K562 (cell line): ENCODE results near the gene ABCC6. TPM values are rescaled to one million over a fixed set of nuclear protein-coding genes. Genes with fewer than 3 reads are reported as not detected.

ENCODE experiments used
- ATAC-seq: fragments of 200-7000 bp; cut with Tn5 transposase; 3 replicates; pipeline ENCODE4 v1.9.1; 2020; ENCODE audit warnings: moderate library complexity
- BruUV-seq: library from RNA; stranded (reverse); fragments of 400-500 nt; replicated peaks from 2 replicates; lab custom pipeline; 2021; lab: Mats Ljungman, UMichigan
- CTCF ChIA-PET: fragments of 300-600 bp; formaldehyde crosslinking; extraction: SDS; loops from one replicate; lab custom pipeline; 2021; ENCODE audit warnings: low intra/inter-chr PET ratio; lab: Yijun Ruan, JAX
- POLR2A ChIA-PET: fragments of 300-600, 350-650 bp; sonication (Branson Sonifier 250); formaldehyde crosslinking; extraction: SDS; loops from one replicate; lab custom pipeline; 2021; ENCODE audit warnings: antibody characterized with exemption, inconsistent platforms; lab: Yijun Ruan, JAX
- DNase-seq, 4 experiments: peaks; one replicate each; pipeline versions ENCODE4 v3.0.0 to v3.0.0-alpha.2; 2011 to 2018; ENCODE audit warnings: low spot score in 3 of 4, mixed read lengths in 3 of 4; ENCODE audit errors: extremely low read depth in 1 of 4
- FAIRE-seq: peaks from 2 replicates; lab custom pipeline; 2011; peaks lifted over from hg19 to GRCh38; lab: Jason Lieb, UNC
- H2AFZ ChIP-seq: 2 replicates; pipeline ENCODE4 v1.6.0; 2011; ENCODE audit warnings: low read depth, low read length, control low read depth, inconsistent platforms
- H3K27ac ChIP-seq: fragments of 200-600 bp; 3 replicates; pipeline ENCODE4 v1.8.0; 2011; ENCODE audit warnings: low read depth, mild to moderate bottlenecking, control low read depth, inconsistent platforms, low read length, moderate library complexity, mixed read lengths; ENCODE audit errors: extremely low read depth
- H3K27me3 ChIP-seq, 2 experiments: fragments of 300-600 bp in 1 of 2; 2 replicates in 1 of 2; 3 replicates in 1 of 2; pipeline versions ENCODE4 v1.6.0 to v1.8.0; 2011; ENCODE audit warnings: inconsistent platforms in 2 of 2, low read length in 2 of 2, mild to moderate bottlenecking in 1 of 2, mixed read lengths in 1 of 2, moderate library complexity in 1 of 2; ENCODE audit not compliant: control insufficient read depth in 2 of 2, insufficient read depth in 2 of 2
- H3K36me3 ChIP-seq: fragments of 300-600 bp; 3 replicates; pipeline ENCODE4 v1.8.0; 2011; ENCODE audit warnings: mild to moderate bottlenecking, low read length, inconsistent platforms; ENCODE audit not compliant: control insufficient read depth, insufficient read depth
- H3K4me1 ChIP-seq, 2 experiments: fragments of 200-600 bp in 1 of 2; replicated peaks in 1 of 2; 2 replicates in 1 of 2; 3 replicates in 1 of 2; pipeline versions ENCODE4 v1.5.1 to v1.8.0; 2011; ENCODE audit warnings: inconsistent platforms in 2 of 2, low read length in 2 of 2, mild to moderate bottlenecking in 1 of 2, mixed read lengths in 1 of 2, moderate library complexity in 1 of 2; ENCODE audit not compliant: control insufficient read depth in 2 of 2, insufficient read depth in 2 of 2
- H3K4me2 ChIP-seq: 2 replicates; pipeline ENCODE4 v1.6.1; 2011; ENCODE audit warnings: low read length, control low read depth, inconsistent platforms, mixed read lengths; ENCODE audit not compliant: insufficient read depth
- H3K4me3 ChIP-seq: fragments of 200-600 bp; sonication (generic), shearing (Covaris generic); 2 replicates; pipeline ENCODE4 v1.5.1; 2016; ENCODE audit warnings: control low read depth, inconsistent platforms
- H3K79me2 ChIP-seq: fragments of 200-600 bp; 3 replicates; pipeline ENCODE4 v1.8.0; 2011; ENCODE audit warnings: low read length, inconsistent platforms; ENCODE audit not compliant: control insufficient read depth, insufficient read depth
- H3K9ac ChIP-seq, 2 experiments: 2 replicates each; pipeline versions ENCODE4 v1.6.0 to v1.6.1; 2011; ENCODE audit warnings: low read depth in 2 of 2, low read length in 2 of 2, control low read depth in 1 of 2, inconsistent platforms in 1 of 2, mild to moderate bottlenecking in 1 of 2, mixed read lengths in 1 of 2; ENCODE audit not compliant: insufficient read depth in 1 of 2
- H3K9me1 ChIP-seq: one replicate; pipeline ENCODE4 v1.6.0; 2011; ENCODE audit warnings: inconsistent platforms, mild to moderate bottlenecking, low read length, moderate library complexity; ENCODE audit not compliant: control insufficient read depth, insufficient read depth
- H3K9me3 ChIP-seq: replicated peaks from 2 replicates; pipeline ENCODE4 v1.5.1; 2011; ENCODE audit warnings: low read depth, low read length, inconsistent platforms; ENCODE audit not compliant: control insufficient read depth, insufficient read depth
- H4K20me1 ChIP-seq: replicated peaks from 2 replicates; pipeline ENCODE4 v1.6.1; 2011; ENCODE audit warnings: low read length, inconsistent platforms, mixed read lengths; ENCODE audit not compliant: control insufficient read depth, insufficient read depth
- CHD4 ChIP-seq: fragments of 200-600 bp; sonication (generic); IDR thresholded peaks from 3 replicates; pipeline ENCODE4 v1.6.1; 2012; ENCODE audit warnings: low read depth, mild to moderate bottlenecking, mixed read lengths, low read length, inconsistent platforms; ENCODE audit not compliant: insufficient read depth, insufficient replicate concordance, poor library complexity, severe bottlenecking
- ELF1 ChIP-seq: fragments of 200-800 bp; sonication (Bioruptor generic); IDR thresholded peaks from 2 replicates; pipeline ENCODE4 v1.6.1; 2016; ENCODE audit warnings: missing genetic modification characterization, missing compliant biosample characterization
- GATAD2B ChIP-seq: fragments of 450-650 bp; IDR thresholded peaks from 2 replicates; pipeline ENCODE4 v1.6.1; 2017; ENCODE audit warnings: mild to moderate bottlenecking, borderline replicate concordance
- HIVEP1 ChIP-seq: fragments of 250-450 bp; sonication (Bioruptor Pico); IDR thresholded peaks from 2 replicates; pipeline ENCODE4 v1.4.0; 2020; ENCODE audit warnings: mild to moderate bottlenecking
- JUND ChIP-seq, 2 experiments: IDR thresholded peaks; 2 replicates in 1 of 2; 3 replicates in 1 of 2; pipeline ENCODE4 v1.6.1; 2011; ENCODE audit warnings: borderline replicate concordance in 2 of 2, low read depth in 2 of 2, low read length in 2 of 2, improper control_type of control experiment in 1 of 2, missing biosample characterization in 1 of 2, missing genetic modification characterization in 1 of 2, missing genetic modification reagents in 1 of 2
- NBN ChIP-seq: fragments of 450-650 bp; IDR thresholded peaks from 2 replicates; pipeline ENCODE4 v1.6.1; 2016; ENCODE audit warnings: low read depth, mild to moderate bottlenecking
- PTBP1 ChIP-seq: fragments of 200-400 bp; formaldehyde crosslinking; IDR thresholded peaks from 2 replicates; pipeline ENCODE4 v1.6.1; 2017; ENCODE audit warnings: low read depth, low read length
- RBM15 ChIP-seq: fragments of 200-400 bp; formaldehyde crosslinking; IDR thresholded peaks from 2 replicates; pipeline ENCODE4 v1.6.1; 2018; ENCODE audit warnings: mild to moderate bottlenecking, low read length, moderate library complexity; ENCODE audit not compliant: insufficient read depth
- RBM25 ChIP-seq: fragments of 200-400 bp; formaldehyde crosslinking; IDR thresholded peaks from 2 replicates; pipeline ENCODE4 v1.6.1; 2018; ENCODE audit warnings: low read length, low read depth, moderate library complexity; ENCODE audit not compliant: severe bottlenecking
- SNRNP70 ChIP-seq: fragments of 200-400 bp; formaldehyde crosslinking; optimal IDR thresholded peaks from 2 replicates; pipeline ENCODE3; 2017; ENCODE audit warnings: low read depth, low read length
- XRCC3 ChIP-seq: fragments of 450-650 bp; IDR thresholded peaks from 2 replicates; pipeline ENCODE4 v1.6.1; 2017; ENCODE audit warnings: mild to moderate bottlenecking, moderate library complexity
- XRCC4 ChIP-seq: IDR thresholded peaks from one replicate; pipeline ENCODE4 v1.6.1; 2011; ENCODE audit not compliant: insufficient read depth, insufficient read length; ENCODE audit errors: extremely low read depth
- ZNF140 ChIP-seq: fragments of 250-450 bp; sonication (Bioruptor Pico); IDR thresholded peaks from 2 replicates; pipeline ENCODE4 v1.8.0; 2021; ENCODE audit warnings: moderate library complexity, mild to moderate bottlenecking, inconsistent platforms
- ZNF24 ChIP-seq: fragments of 450-650 bp; IDR thresholded peaks from 2 replicates; pipeline ENCODE4 v1.6.1; 2016
- ZNF347 ChIP-seq: fragments of 450-650 bp; formaldehyde crosslinking; IDR thresholded peaks from 2 replicates; pipeline ENCODE4 v1.4.0; 2020; ENCODE audit warnings: low read depth, mild to moderate bottlenecking, moderate library complexity
- ZNF507 ChIP-seq: conservative IDR thresholded peaks from 2 replicates; pipeline ENCODE4 v1.6.1; 2017; ENCODE audit warnings: missing genetic modification characterization, missing compliant biosample characterization
- WGBS: fragments of 100-300 bp; shearing (Covaris generic); methylation state at CpG from one replicate; pipeline ENCODE4 v1.1.6; 2016; ENCODE audit warnings: low coverage, mixed read lengths; ENCODE audit not compliant: insufficient coverage; ENCODE audit errors: missing lambda C conversion rate; 5-methylcytosine and 5-hydroxymethylcytosine counted together
- in situ Hi-C: fragments of 300-500 bp; cut with MboI; formaldehyde crosslinking; loops from 4 replicates; pipeline ENCODE4 v1.15.0; 2018; ENCODE audit warnings: inconsistent platforms, mixed read lengths
- intact Hi-C: fragments of 100-400 bp; cut with micrococcal nuclease; formaldehyde crosslinking; loops from 2 replicates; pipeline ENCODE4 v1.14.2; 2022
- polyA plus RNA-seq, 8 experiments: library from polyadenylated mRNA; depleted of rRNA in 4 of 8; stranded (reverse) in 5 of 8; unstranded in 3 of 8; fragments of >200 nt; fragmentation: Nextera tagmentation in 2 of 8; fragmentation: Illumina TruSeq in 1 of 8; extraction: Ambion mirVana in 2 of 8; extraction: Trizol in 1 of 8; gene quantifications; 2 replicates each; pipeline versions ENCODE4 v1.2.1 to v1.2.3, GENCODE V29; 2011 to 2014; ENCODE audit warnings: inconsistent platforms in 1 of 8, missing spikeins in 1 of 8
- total RNA-seq, 7 experiments: library from RNA; depleted of rRNA in 6 of 7; stranded (reverse); fragments of >200 nt in 6 of 7; fragmentation: Illumina TruSeq in 2 of 7; extraction: Trizol in 2 of 7; gene quantifications; 2 replicates each; pipeline versions ENCODE4 v1.2.1 to v1.2.3, GENCODE V29; 2011 to 2021; ENCODE audit warnings: low replicate concordance in 1 of 7

ABCC6 gene
- total and polyA plus RNA-seq, 9 of the 15 experiments (the other 6 are each of a cell fraction or from before 2014, with no cell fraction given) = 0.03 to 0.46 (median 0.07) TPM; not detected in 4

DNA sequence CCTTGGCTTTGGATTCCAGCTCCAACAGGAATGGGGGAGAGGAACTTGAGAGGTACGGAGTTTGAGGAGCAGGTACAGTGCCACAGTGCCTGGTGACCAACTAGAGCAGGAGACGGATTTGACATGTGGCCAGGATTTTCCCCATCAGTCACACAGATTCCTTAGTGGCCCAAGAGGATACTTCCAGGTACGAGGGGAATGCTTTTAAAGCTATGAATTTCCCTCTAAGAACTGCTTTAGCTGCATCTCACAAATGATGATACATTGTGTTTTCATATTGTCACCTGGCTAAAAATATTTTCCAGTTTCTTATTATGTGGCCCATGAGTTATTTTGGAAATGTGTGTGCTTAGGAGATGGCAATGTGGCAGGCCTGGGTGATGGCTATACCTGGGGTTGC, 98.3 kb downstream of the ABCC6 start:
- Histone ChIP-seq H3K4me3 (no peak overlapping the region), H3K79me2 (no peaks in the 10 kb centered on the region), H2AFZ (no peak overlapping the region), H3K36me3 (peaks cover 78% of the 10 kb centered on the region), H3K9ac (no peak overlapping the region), H3K4me1 (peaks cover 11 to 15% of the 10 kb centered on the region in 2 experiments; a peak in 4 of 5 replicates), H3K4me2 (no peak overlapping the region), H3K9me3 (no peaks in the 10 kb centered on the region), H3K27me3 (no peaks in the 10 kb centered on the region), H4K20me1 (no peaks in the 10 kb centered on the region), H3K27ac (no peak overlapping the region), H3K9me1 (no peaks in the 10 kb centered on the region)
- intact Hi-C loops = no loop called here
- TF ChIP-seq RBM25 (peak; percentile 26), XRCC4 (no peak)
- no TSS peak for BruUV-seq
- CTCF ChIA-PET = no interaction called here
- no peak for ATAC-seq
- DNase-seq = no peak
- FAIRE-seq = no peak
- in situ Hi-C loops = loop anchor here (5.0 kb wide), 2 partner anchors 248 to 348 kb away; no protein-coding TSS in a partner anchor
- WGBS = 92% methylated on average over 2 of the region's 3 CpGs
- POLR2A ChIA-PET = no interaction called here

DNA sequence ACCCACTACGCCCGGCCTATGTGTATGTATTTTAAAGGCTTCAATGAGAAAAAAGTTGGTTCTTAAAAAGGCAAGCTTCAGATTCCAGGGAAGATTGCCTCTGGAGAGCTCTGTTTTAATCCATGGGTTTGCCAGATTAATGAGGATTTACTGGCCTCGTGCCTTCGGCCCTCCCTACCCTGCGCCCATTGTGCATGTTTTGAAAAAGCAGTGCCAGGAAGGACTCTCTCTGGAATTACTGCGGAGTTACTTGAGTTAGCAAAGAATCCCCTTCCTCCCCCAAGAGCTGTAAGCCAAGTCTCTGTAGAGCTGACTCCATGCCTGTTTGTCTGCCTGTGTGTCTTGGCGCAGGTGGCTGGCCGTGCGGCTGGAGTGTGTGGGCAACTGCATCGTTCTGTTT, 98.9 kb downstream of the ABCC6 start:
- Histone ChIP-seq H2AFZ (no peak overlapping the region), H3K36me3 (peaks cover 78% of the 10 kb centered on the region), H4K20me1 (no peaks in the 10 kb centered on the region), H3K4me2 (no peak overlapping the region), H3K27ac (no peak overlapping the region), H3K27me3 (no peaks in the 10 kb centered on the region), H3K9me1 (no peaks in the 10 kb centered on the region), H3K79me2 (no peaks in the 10 kb centered on the region), H3K9me3 (no peaks in the 10 kb centered on the region), H3K9ac (no peak overlapping the region), H3K4me3 (no peak overlapping the region), H3K4me1 (peaks cover 14 to 18% of the 10 kb centered on the region in 2 experiments; a peak in 4 of 5 replicates)
- 98% methylated on average over 10 of the region's 10 CpGs for WGBS
- intact Hi-C loops (no loop called here), in situ Hi-C loops (loop anchor here (5.0 kb wide), 1 partner anchor 247 kb away; no protein-coding TSS in a partner anchor)
- DNase-seq (no peak), ATAC-seq (no peak), FAIRE-seq (no peak)
- ChIA-PET POLR2A (no interaction called here), CTCF (no interaction called here)
- BruUV-seq = no TSS peak
- TF ChIP-seq HIVEP1 = no peak
- no peak for TF ChIP-seq GATAD2B
- no peak for TF ChIP-seq RBM15
- TF ChIP-seq SNRNP70 = no peak
- no peak for TF ChIP-seq XRCC3
- no peak for TF ChIP-seq ZNF507 (tag)
- no peak for TF ChIP-seq ZNF24
- no peak for TF ChIP-seq ELF1 (tag)
- TF ChIP-seq ZNF347 (CRISPR knock-in tag) = no peak
- TF ChIP-seq ZNF140 (CRISPR knock-in tag) = no peak
- TF ChIP-seq NBN = no peak
- TF ChIP-seq PTBP1 = no peak
- TF ChIP-seq JUND (IDR thresholded peaks at IDR 0.05; ENCODE audit: borderline replicate concordance, low read depth, low read length) = no peak
- TF ChIP-seq JUND (tag; IDR thresholded peaks at IDR 0.05; ENCODE audit: borderline replicate concordance, low read depth, low read length) = no peak
- no peak for TF ChIP-seq CHD4
